RWPE2 (cell line): ENCODE results near the gene NRG3.
A peak's percentile ranks its signal among the peaks of the same experiment; 100 is the strongest.

Source experiments
- ATAC-seq: fragments of 200-7000 bp; cut with Tn5 transposase; 3 replicates; pipeline ENCODE4 v1.9.1; 2021; ENCODE audit warnings: low read depth
- DNase-seq: peaks from one replicate; pipeline ENCODE4 v3.0.0-alpha.2; 2020; ENCODE audit warnings: low spot score
- H3K27ac ChIP-seq: fragments of 450-650 bp; 2 replicates; pipeline ENCODE4 v1.5.1; 2017; ENCODE audit warnings: mild to moderate bottlenecking; ENCODE audit not compliant: poor library complexity, severe bottlenecking
- H3K27me3 ChIP-seq: fragments of 250-450 bp; sonication (Bioruptor Pico); 2 replicates; pipeline ENCODE4 v1.5.1; 2021; ENCODE audit warnings: mild to moderate bottlenecking, moderate library complexity; ENCODE audit not compliant: insufficient read depth, poor library complexity, severe bottlenecking
- H3K36me3 ChIP-seq: fragments of 250-450 bp; sonication (Bioruptor Pico); 2 replicates; pipeline ENCODE4 v1.5.1; 2020; ENCODE audit warnings: low read depth, mild to moderate bottlenecking, moderate library complexity
- H3K4me1 ChIP-seq: fragments of 250-450 bp; sonication (Bioruptor Pico); 2 replicates; pipeline ENCODE4 v1.5.1; 2021; ENCODE audit warnings: mild to moderate bottlenecking, moderate library complexity; ENCODE audit not compliant: insufficient read depth, poor library complexity, severe bottlenecking
- H3K4me3 ChIP-seq: fragments of 250-450 bp; sonication (Bioruptor Pico); 2 replicates; pipeline ENCODE4 v1.5.1; 2021; ENCODE audit warnings: mild to moderate bottlenecking, moderate library complexity; ENCODE audit not compliant: severe bottlenecking
- H3K9me3 ChIP-seq: fragments of 250-450 bp; sonication (Bioruptor Pico); 2 replicates; pipeline ENCODE4 v1.5.1; 2021; ENCODE audit warnings: mild to moderate bottlenecking, moderate library complexity; ENCODE audit not compliant: severe bottlenecking
- CTCF ChIP-seq: fragments of 450-650 bp; IDR thresholded peaks from one replicate; pipeline ENCODE4 v1.5.1; 2017; ENCODE audit warnings: mild to moderate bottlenecking, moderate library complexity; ENCODE audit not compliant: poor library complexity, severe bottlenecking

NRG3 gene

GRCh38 chr10:82282782-82283456 lies 407.9 kb downstream of the NRG3 start:
- Histone ChIP-seq H3K4me3 (no peak overlapping the region), H3K9me3 (peaks cover 2% of the 10 kb centered on the region), H3K27ac (no peak overlapping the region), H3K27me3 (no peaks in the 10 kb centered on the region), H3K4me1 (no peaks in the 10 kb centered on the region), H3K36me3 (no peaks in the 10 kb centered on the region)
- DNase-seq (no peak), ATAC-seq (no peak)
- no peak for TF ChIP-seq CTCF

GRCh38 chr10:82284180-82284579 lies 409.2 kb downstream of the NRG3 start:
- ATAC-seq (no peak), DNase-seq (no peak)
- Histone ChIP-seq H3K36me3 (no peaks in the 10 kb centered on the region), H3K27ac (no peak overlapping the region), H3K4me1 (no peaks in the 10 kb centered on the region), H3K4me3 (no peak overlapping the region), H3K9me3 (peaks cover 2% of the 10 kb centered on the region), H3K27me3 (no peaks in the 10 kb centered on the region)
- TF ChIP-seq CTCF = no peak

GRCh38 chr10:82288461-82288881 lies 413.5 kb downstream of the NRG3 start:
- H3K36me3 ChIP-seq = no peaks in the 10 kb centered on the region
- TF ChIP-seq CTCF = no peak
- no peak overlapping the region for H3K27ac ChIP-seq
- DNase-seq (no peak), ATAC-seq (peak; percentile 85)
- H3K4me1 ChIP-seq = no peaks in the 10 kb centered on the region
- H3K4me3 ChIP-seq = no peak overlapping the region
- peaks cover 2% of the 10 kb centered on the region for H3K9me3 ChIP-seq
- no peaks in the 10 kb centered on the region for H3K27me3 ChIP-seq

GRCh38 chr10:82289945-82290344 lies 415.0 kb downstream of the NRG3 start:
- DNase-seq (no peak), ATAC-seq (no peak)
- Histone ChIP-seq H3K36me3 (no peaks in the 10 kb centered on the region), H3K4me1 (no peaks in the 10 kb centered on the region), H3K9me3 (no peaks in the 10 kb centered on the region), H3K27me3 (no peaks in the 10 kb centered on the region), H3K4me3 (no peak overlapping the region), H3K27ac (no peak overlapping the region)
- TF ChIP-seq CTCF = no peak

GRCh38 chr10:82294874-82295378 lies 419.9 kb downstream of the NRG3 start:
- ATAC-seq = no peak
- no peak for TF ChIP-seq CTCF

More at GRCh38 chr10:82294874-82295378, 419.9 kb downstream of the NRG3 start:
- H3K4me1 ChIP-seq = no peaks in the 10 kb centered on the region
- H3K27ac ChIP-seq = no peak overlapping the region
- H3K9me3 ChIP-seq = no peaks in the 10 kb centered on the region
- no peaks in the 10 kb centered on the region for H3K36me3 ChIP-seq
- H3K27me3 ChIP-seq = no peaks in the 10 kb centered on the region
- no peak for DNase-seq
- H3K4me3 ChIP-seq = no peak overlapping the region
